Activated gamma-delta T cell (primary cell): ENCODE results near the gene DRICH1.
"Not testable (repeated sequence)": the region's sequence is repeated elsewhere in the genome, so short reads cannot be mapped to it uniquely, and the experiment has no call there.

Experiments
- DNase-seq: peaks from one replicate; lab custom pipeline; 2025; lab: John Stamatoyannopoulos, UW

Gene DRICH1

DNA sequence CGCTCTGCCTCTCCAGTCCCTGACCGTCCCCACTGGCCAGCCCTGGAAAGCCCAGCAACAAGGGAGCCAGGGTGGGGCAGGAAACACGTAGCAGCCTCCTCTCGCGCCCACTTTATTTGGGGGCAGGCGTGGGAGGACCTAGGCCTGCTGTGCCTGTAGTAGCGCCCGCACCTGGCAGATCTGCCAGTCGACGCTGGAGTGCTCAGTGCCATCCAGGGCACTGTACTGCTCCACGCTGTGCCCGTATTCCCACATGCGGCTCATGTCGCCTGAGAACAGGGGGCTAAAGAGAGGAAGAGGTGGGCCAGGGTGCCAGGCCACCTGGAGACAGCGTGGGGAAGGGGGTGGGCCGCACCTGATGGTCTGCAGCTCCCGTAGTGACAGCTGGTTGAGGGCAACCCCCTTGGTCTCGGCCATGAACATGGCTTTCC lies 17.0 kb upstream of the DRICH1 start:
- DNase-seq: no peak

GRCh38 chr22:23646526-23646925 lies 14.4 kb upstream of the DRICH1 start:
- not testable (repeated sequence) for DNase-seq

GRCh38 chr22:23640206-23640605 lies 8.1 kb upstream of the DRICH1 start:
- DNase-seq: not testable (repeated sequence)

DNA sequence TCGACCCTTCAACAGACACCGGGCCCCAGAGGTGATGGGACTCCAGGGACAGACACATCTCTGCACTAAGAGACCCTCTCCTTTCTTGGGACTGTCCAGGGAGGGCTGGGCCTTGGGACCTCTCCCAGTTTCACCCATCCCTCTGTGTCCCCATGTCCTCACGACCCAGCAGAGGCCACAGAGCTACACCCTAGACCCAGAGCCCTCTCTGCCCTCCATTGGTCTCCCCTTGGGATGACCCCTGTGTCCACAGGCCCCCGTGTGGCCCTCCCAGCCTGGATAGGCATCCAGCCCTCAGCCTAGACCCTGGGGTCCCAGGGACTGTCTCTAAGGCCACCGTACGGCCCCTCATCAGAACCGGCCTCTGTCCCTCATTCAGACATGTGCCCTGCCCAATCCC lies 7.5 kb upstream of the DRICH1 start:
- no peak for DNase-seq

- DNase-seq: no peak
These were observed 6.5 kb upstream of the DRICH1 start for GRCh38 chr22:23638611-23639010.

GRCh38 chr22:23635291-23635690 lies 3.2 kb upstream of the DRICH1 start:
- DNase-seq: not testable (repeated sequence)

GRCh38 chr22:23628056-23628743 lies 3.9 kb downstream of the DRICH1 start:
- not testable (repeated sequence) for DNase-seq

DNA sequence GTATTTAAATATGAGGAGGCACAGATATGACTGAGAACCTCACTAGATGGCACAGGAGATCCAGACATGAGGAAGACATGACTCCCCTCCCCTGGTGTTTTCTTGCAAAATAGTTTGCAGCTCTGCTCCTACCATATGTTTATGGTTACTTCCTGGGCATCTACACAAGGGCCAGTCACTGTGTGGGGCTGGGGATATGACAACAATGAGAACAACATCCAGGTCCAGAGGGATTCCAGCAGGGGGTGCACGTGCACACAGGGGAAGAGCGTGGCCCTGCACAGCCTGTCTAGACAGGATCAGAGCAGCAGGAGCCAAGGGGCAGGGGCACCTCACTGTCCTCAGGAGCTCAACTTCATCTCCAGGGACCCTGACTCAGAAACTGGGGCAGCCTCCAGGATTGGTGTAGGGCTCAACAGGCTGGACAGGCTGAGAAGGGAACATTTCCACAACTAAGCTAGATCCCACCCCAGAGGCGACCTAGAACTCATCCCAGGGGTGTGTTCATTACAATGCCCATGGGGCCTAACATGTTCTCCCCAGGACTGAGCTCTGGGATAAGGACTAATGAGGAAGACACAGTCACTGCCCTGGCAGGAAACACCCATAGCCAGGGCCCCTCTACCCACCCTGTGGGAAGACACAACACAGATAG lies 4.6 kb downstream of the DRICH1 start:
- not testable (repeated sequence) for DNase-seq

DNA sequence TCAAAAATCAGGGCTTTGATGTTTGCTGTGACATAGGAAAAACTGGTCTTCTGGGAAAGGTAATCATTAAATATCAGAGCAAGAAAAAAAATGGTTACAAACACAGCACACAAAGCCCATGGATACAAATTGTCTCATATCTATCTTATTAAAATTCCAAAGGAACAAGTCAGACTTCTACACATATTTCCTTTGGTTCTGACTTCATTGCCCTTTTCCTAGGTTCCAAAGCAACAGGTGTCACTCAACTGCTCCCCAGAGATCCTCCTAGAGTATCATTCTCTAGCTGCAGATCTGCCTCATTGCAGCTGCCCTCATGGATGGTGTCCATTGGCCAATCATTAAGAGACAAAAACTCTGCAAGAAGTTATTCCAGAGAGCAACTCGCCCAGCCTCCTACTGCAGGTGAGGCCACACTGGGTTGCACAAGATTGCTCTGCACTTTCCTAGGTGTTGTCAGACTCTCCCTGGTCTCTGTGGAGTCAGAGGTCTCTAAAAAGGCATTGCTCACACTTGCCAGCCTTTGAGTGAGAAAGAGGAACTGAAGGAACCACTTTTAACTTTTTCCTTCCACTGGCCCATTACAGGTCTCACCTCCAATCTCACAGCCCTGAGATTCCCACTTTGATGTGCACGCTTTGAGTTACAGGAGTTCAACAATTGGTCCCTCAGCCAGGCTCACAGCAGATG lies 5.7 kb downstream of the DRICH1 start:
- no peak for DNase-seq

- DNase-seq: no peak
These were observed 9.5 kb downstream of the DRICH1 start for GRCh38 chr22:23622634-23623033.

GRCh38 chr22:23621916-23622315 lies 10.2 kb downstream of the DRICH1 start:
- DNase-seq: not testable (repeated sequence)

- DNase-seq: no peak
These were observed 10.9 kb downstream of the DRICH1 start for GRCh38 chr22:23621082-23621780.

GRCh38 chr22:23613193-23613972 lies 18.7 kb downstream of the DRICH1 start:
- no peak for DNase-seq

- DNase-seq: no peak
These were observed 21.9 kb downstream of the DRICH1 start for GRCh38 chr22:23609983-23610781.

DNA sequence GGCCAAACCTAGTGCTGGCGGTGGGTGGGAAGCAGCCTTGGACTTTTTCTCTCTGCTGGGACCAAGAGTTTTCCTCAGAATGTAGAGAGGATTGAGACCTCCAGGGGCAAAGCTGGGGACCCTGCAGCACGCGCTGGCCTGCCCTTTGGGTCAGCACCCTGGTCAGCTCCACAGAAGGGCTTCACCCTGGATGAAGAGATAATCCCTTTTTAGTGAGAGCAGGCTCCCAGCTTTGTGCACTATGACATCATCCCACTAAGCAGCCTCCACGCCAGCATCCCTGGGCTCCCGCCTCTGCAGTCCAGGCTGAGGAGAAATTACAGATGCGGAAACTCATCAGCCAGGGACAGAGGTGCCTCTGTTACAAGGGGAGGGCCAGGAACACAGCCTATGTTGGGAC lies 23.5 kb downstream of the DRICH1 start:
- DNase-seq: no peak

- DNase-seq: no peak
These were observed 25.7 kb downstream of the DRICH1 start for GRCh38 chr22:23606204-23607131.

DNA sequence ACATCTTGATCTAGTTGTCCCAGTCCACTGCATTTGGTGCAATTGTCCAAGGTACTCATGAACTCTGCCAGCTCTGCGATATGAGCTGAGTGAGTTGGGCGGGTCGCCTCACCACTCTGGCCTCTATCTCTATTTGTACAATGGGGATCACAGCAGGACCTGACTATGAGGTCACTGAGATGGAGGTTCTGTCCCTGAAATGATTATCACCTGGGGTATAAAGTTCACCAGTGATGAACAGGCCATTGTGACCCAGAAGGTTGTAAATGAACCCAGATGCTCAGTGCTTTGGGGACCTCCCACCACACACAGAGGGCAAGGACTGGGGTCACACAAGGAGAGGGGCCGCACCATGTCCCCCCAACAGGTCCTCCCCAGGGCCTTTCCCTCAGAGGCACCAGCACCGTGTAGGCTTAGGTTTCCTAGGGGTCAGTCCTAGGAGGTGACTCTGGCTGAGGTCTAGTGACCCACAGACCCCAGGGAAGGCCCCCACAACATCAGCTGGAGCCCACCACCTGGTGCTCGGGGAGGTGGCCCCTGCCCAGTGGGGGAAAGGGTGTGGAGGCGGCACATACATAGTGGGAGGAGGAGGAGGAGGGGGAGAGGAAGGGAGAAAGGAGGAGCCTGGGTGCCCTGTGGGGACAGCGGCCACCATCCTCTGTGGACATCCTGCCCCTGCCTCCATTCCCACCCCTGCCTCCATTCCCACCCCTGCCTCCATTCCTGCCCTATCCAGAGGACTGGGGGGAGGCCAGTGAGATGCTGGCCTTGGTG lies 27.0 kb downstream of the DRICH1 start:
- DNase-seq: no peak

DNA sequence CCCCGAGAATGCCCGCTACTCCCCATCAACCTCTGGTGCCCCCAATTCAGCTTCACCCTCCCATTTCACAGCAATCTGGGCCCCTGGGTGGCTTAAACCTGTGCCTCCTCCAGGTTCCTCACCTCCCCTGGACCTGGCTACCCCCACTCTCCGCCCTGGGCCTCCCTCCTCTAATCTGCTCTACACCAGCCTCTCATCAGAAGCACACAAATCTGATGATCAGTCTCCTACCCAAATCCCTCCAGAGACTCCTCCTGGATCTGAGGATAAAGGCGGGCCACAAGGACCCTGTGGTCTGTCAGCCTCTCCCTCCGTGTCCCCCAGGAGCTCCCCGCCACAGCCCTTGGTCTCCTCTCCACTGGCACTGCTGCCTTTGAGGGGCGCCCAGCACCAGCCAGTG lies 28.9 kb downstream of the DRICH1 start:
- no peak for DNase-seq
